ENCODE measurements around the gene SMYD2. TPM values are rescaled to one million over a fixed set of nuclear protein-coding genes. Genes with fewer than 3 reads are reported as not detected.
A peak's percentile ranks its signal among the peaks of the same experiment; 100 is the strongest.

The SMYD2 gene
- total and polyA plus RNA-seq, 11 donors: 157 to 406 (median 324) TPM

GRCh38 chr1:214318956-214319736 is 38.2 kb downstream of the SMYD2 start:
- TF ChIP-seq POLR2A (IDR thresholded peaks at IDR 0.05): no peak
- TF ChIP-seq, protein P1, sequence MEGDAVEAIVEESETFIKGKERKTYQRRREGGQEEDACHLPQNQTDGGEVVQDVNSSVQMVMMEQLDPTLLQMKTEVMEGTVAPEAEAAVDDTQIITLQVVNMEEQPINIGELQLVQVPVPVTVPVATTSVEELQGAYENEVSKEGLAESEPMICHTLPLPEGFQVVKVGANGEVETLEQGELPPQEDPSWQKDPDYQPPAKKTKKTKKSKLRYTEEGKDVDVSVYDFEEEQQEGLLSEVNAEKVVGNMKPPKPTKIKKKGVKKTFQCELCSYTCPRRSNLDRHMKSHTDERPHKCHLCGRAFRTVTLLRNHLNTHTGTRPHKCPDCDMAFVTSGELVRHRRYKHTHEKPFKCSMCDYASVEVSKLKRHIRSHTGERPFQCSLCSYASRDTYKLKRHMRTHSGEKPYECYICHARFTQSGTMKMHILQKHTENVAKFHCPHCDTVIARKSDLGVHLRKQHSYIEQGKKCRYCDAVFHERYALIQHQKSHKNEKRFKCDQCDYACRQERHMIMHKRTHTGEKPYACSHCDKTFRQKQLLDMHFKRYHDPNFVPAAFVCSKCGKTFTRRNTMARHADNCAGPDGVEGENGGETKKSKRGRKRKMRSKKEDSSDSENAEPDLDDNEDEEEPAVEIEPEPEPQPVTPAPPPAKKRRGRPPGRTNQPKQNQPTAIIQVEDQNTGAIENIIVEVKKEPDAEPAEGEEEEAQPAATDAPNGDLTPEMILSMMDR (IDR thresholded peaks at IDR 0.05): no peak
- Histone ChIP-seq H3K4me1 (peaks cover 0 to 54% (median 14%) of the 10 kb centered on the region in 12 donors), H3K4me3 (no peak overlapping the region), H3K27me3 (no peaks in the 10 kb centered on the region), H3K36me3 (peaks cover 0 to 81% (median 34%) of the 10 kb centered on the region in 9 donors), H3K9me3 (no peaks in the 10 kb centered on the region), H3K27ac (peak overlapping the region; percentile 8 to 93 (median 72))
- intact Hi-C loops (cut with DNase I): loop anchor here in 2 of 10 donors (5.0 kb wide), 1 partner anchor 37 kb away; the partner anchor contains the start of gene SMYD2 (in 2 of the 2)
- ATAC-seq (peak in 3 of 4 donors; percentile 36 to 47 (median 41)), DNase-seq (no peak)
- WGBS, 4 donors: 62 to 72% (median 65%) methylated on average over 10 of the region's 10 CpGs

GRCh38 chr1:214319938-214320337 is 39.0 kb downstream of the SMYD2 start:
- no peaks in the 10 kb centered on the region for H3K9me3 ChIP-seq
- intact Hi-C loops (cut with DNase I): loop anchor here in 2 of 10 donors (5.0 kb wide), 1 partner anchor 38 kb away; the partner anchor contains the start of gene SMYD2 (in 2 of the 2)
- peaks cover 0 to 85% (median 39%) of the 10 kb centered on the region in 9 donors for H3K36me3 ChIP-seq
- no peak for ATAC-seq
- 83 to 92% (median 91%) methylated on average over 5 of the region's 5 CpGs for WGBS, 4 donors
- H3K4me1 ChIP-seq: peaks cover 0 to 46% (median 12%) of the 10 kb centered on the region in 12 donors
- H3K27me3 ChIP-seq: no peaks in the 10 kb centered on the region
- peak overlapping the region in 8 of 12 donors; percentile 21 to 93 (median 80) for H3K27ac ChIP-seq
- no peak for DNase-seq
- TF ChIP-seq, protein P1 (IDR thresholded peaks at IDR 0.05): peak in 2 of 12 donors; percentile 7 to 21
- no peak for TF ChIP-seq POLR2A (IDR thresholded peaks at IDR 0.05)
- H3K4me3 ChIP-seq: no peak overlapping the region

GRCh38 chr1:214321705-214322453 is 40.9 kb downstream of the SMYD2 start:
- intact Hi-C loops (cut with DNase I): no loop called here
- no peak for DNase-seq

More at GRCh38 chr1:214321705-214322453, 40.9 kb downstream of the SMYD2 start:
- H3K4me3 ChIP-seq: no peak overlapping the region
- no peaks in the 10 kb centered on the region for H3K9me3 ChIP-seq
- peaks cover 0 to 87% (median 40%) of the 10 kb centered on the region in 9 donors for H3K36me3 ChIP-seq
- H3K27me3 ChIP-seq: no peaks in the 10 kb centered on the region
- no peak for ATAC-seq
- TF ChIP-seq, protein P1 (IDR thresholded peaks at IDR 0.05): no peak
- no peak for TF ChIP-seq POLR2A (IDR thresholded peaks at IDR 0.05)
- H3K27ac ChIP-seq: peak overlapping the region in 3 of 12 donors; percentile 0 to 3 (median 1)
- peaks cover 0 to 34% (median 7%) of the 10 kb centered on the region in 12 donors for H3K4me1 ChIP-seq
- 93 to 97% (median 95%) methylated on average over 5 of the region's 5 CpGs for WGBS, 4 donors
